Measurements from ENCODE around the gene STPG3. TPM values are rescaled to one million over a fixed set of nuclear protein-coding genes. Genes with fewer than 3 reads are reported as not detected.
A peak's percentile ranks its signal among the peaks of the same experiment; 100 is the strongest.

STPG3 gene
- total and polyA plus RNA-seq, 4 donors: not detected

GRCh38 chr9:137222190-137223077, 28.7 kb upstream of the STPG3 start, which contains the start of gene RNF208:
Gene RNF208, minus strand, starts transcription at chr9:137222240. Its CDS starts 1,028 bp downstream, at chr9:137221212.
- peak within 1 kb of the TSS; percentile 34 to 84 for H3K27ac ChIP-seq (ENCODE audit: low read depth in 1 of 2, low read length in 2 of 2)
- no peak for DNase-seq (ENCODE audit: low spot score)
- 4% methylated on average over 88 of the region's 88 CpGs for WGBS

More at GRCh38 chr9:137222190-137223077, 28.7 kb upstream of the STPG3 start, which contains the start of gene RNF208:
- Histone ChIP-seq H3K36me3 (ENCODE audit: control insufficient read depth in 4 of 4, insufficient read depth in 3 of 4, low read depth in 1 of 4, low read length in 3 of 4) (no peaks in the 10 kb centered on the region), H3K9ac (ENCODE audit: low read depth in 1 of 2, low read length in 2 of 2) (peak within 1 kb of the TSS in 1 of 2 donors; percentile 28), H3K4me1 (ENCODE audit: control insufficient read depth in 4 of 4, insufficient read depth in 4 of 4, low read length in 3 of 4) (peaks cover 10 to 30% (median 19%) of the 10 kb centered on the region in 4 donors), H3K4me3 (ENCODE audit: low read depth in 1 of 3, low read length in 3 of 3) (peak within 1 kb of the TSS; percentile 8 to 86 (median 34)), H3K27me3 (ENCODE audit: control insufficient read depth in 4 of 4, insufficient read depth in 4 of 4, low read length in 3 of 4) (no peaks in the 10 kb centered on the region), H3K9me3 (ENCODE audit: control insufficient read depth in 4 of 4, low read length in 3 of 4) (no peaks in the 10 kb centered on the region)
- TF ChIP-seq NR2F2 (IDR thresholded peaks at IDR 0.05) (no peak), RXRA (IDR thresholded peaks at IDR 0.05) (no peak), REST (IDR thresholded peaks at IDR 0.05) (no peak), ATF3 (IDR thresholded peaks at IDR 0.05) (no peak), RAD21 (IDR thresholded peaks at IDR 0.05) (no peak), HNF4A (conservative IDR thresholded peaks at IDR 0.05) (no peak), HNF4G (IDR thresholded peaks at IDR 0.05) (no peak), JUND (IDR thresholded peaks at IDR 0.05) (no peak), EGR1 (IDR thresholded peaks at IDR 0.05; ENCODE audit: low read depth in 2 of 2) (no peak), YY1 (IDR thresholded peaks at IDR 0.05) (no peak), GABPA (IDR thresholded peaks at IDR 0.05 in 1 of 2, conservative IDR thresholded peaks at IDR 0.05 in 1 of 2) (no peak), TAF1 (conservative IDR thresholded peaks at IDR 0.05) (no peak), FOXA1 (IDR thresholded peaks at IDR 0.05) (no peak), ZBTB33 (IDR thresholded peaks at IDR 0.05) (no peak)

Measured in liver (tissue), 9 donors.